ENCODE measurements around the gene MEGF6. TPM values are rescaled to one million over a fixed set of nuclear protein-coding genes. Genes with fewer than 3 reads are reported as not detected.

The MEGF6 gene
- total and polyA plus RNA-seq, 9 of the 15 experiments (the other 6 are each of a cell fraction or from before 2014, with no cell fraction given), result 0.03 to 1.7 (median 0.24) TPM; not detected in 3

DNA sequence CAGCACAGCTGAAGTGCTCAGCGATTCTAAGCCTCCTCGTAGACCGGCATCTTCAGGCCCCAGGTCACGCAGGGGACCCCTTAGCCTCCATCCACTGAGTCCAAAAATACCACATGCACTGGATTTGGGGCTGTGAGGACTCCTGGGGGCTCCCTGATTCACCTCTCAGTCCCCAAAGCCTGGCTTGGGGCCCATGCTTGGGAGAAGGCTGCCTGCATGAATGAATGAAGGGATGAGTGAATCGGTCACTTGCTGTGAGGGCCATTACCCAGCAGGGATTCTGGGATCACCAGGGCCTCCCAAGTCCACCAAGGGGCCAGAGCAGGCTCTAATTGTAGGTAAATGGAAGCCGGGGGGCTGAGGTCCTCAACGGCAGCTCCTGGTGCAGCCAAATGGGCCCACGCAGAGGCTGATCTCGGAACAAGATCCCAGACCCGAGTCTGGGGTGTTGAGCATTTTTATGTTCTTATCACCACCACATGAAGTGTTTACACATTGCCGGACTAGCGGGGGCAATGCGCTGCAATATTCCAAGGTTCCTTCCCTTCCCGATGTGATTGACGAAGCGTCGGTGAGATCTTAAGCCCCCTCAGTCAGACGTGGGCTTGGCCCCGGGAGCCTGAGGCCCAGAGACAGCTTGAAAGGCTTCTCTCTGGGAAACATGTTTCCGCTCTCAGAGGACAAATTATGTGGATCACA, 170.4 kb downstream of the MEGF6 start (continued):
- TF ChIP-seq, protein P1, sequence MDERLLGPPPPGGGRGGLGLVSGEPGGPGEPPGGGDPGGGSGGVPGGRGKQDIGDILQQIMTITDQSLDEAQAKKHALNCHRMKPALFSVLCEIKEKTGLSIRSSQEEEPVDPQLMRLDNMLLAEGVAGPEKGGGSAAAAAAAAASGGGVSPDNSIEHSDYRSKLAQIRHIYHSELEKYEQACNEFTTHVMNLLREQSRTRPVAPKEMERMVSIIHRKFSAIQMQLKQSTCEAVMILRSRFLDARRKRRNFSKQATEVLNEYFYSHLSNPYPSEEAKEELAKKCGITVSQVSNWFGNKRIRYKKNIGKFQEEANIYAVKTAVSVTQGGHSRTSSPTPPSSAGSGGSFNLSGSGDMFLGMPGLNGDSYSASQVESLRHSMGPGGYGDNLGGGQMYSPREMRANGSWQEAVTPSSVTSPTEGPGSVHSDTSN (CRISPR knock-in tag; IDR thresholded peaks at IDR 0.05; ENCODE audit: low read depth), result no peak
- TF ChIP-seq, protein P1 (tag; conservative IDR thresholded peaks at IDR 0.05; ENCODE audit: low read depth), result no peak
- TF ChIP-seq, protein P2, sequence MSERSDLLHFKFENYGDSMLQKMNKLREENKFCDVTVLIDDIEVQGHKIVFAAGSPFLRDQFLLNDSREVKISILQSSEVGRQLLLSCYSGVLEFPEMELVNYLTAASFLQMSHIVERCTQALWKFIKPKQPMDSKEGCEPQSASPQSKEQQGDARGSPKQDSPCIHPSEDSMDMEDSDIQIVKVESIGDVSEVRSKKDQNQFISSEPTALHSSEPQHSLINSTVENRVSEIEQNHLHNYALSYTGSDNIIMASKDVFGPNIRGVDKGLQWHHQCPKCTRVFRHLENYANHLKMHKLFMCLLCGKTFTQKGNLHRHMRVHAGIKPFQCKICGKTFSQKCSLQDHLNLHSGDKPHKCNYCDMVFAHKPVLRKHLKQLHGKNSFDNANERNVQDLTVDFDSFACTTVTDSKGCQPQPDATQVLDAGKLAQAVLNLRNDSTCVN (CRISPR knock-in tag; IDR thresholded peaks at IDR 0.05), result no peak
- no peak for TF ChIP-seq ZNF766 (CRISPR knock-in tag; conservative IDR thresholded peaks at IDR 0.05)
- TF ChIP-seq CREBBP (IDR thresholded peaks at IDR 0.05; ENCODE audit: low read depth, low read length), result no peak

DNA sequence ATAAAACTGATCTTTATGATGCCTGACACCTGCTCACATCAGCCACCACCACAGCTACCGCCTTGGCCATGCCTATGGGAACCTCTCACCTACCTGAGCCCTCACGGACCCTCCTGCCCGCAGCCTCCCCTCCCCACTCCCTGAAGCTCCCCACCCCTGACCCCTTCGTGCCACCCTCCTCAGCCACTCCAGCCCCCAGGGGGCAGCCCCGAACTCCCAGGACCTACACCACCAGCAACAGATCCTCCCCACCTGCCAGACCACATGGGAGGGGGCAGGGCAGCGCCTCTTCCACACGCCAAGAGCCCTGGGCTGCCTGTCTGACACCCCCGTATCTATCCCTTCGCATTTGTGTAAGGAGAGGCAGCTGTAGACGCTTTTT, 171.0 kb downstream of the MEGF6 start:
- no peaks in the 10 kb centered on the region for H3K79me2 ChIP-seq (ENCODE audit: control insufficient read depth, insufficient read depth, low read length)
- H3K4me1 ChIP-seq (replicated peaks in 1 of 2; ENCODE audit: control insufficient read depth in 2 of 2, insufficient read depth in 2 of 2, low read length in 2 of 2), result peaks cover 0 to 6% of the 10 kb centered on the region in 2 experiments; a peak in 1 of 5 replicates
- no TSS peak for BruUV-seq (replicated peaks)
- POLR2A ChIA-PET, result no interaction called here
- H3K27me3 ChIP-seq (ENCODE audit: control insufficient read depth in 2 of 2, insufficient read depth in 2 of 2, low read length in 2 of 2), result peaks cover 42 to 75% of the 10 kb centered on the region in 2 experiments
- FAIRE-seq (no peak), ATAC-seq (no peak), DNase-seq (ENCODE audit: extremely low read depth in 1 of 4, low spot score in 3 of 4) (no peak)
- no peaks in the 10 kb centered on the region for H3K36me3 ChIP-seq (ENCODE audit: control insufficient read depth, insufficient read depth, low read length)
- H3K9ac ChIP-seq (ENCODE audit: insufficient read depth in 1 of 2, low read depth in 2 of 2, low read length in 2 of 2), result no peak overlapping the region
- H2AFZ ChIP-seq (ENCODE audit: low read depth, low read length), result no peak overlapping the region
- H3K9me3 ChIP-seq (replicated peaks; ENCODE audit: control insufficient read depth, insufficient read depth, low read depth, low read length), result no peaks in the 10 kb centered on the region
- WGBS (ENCODE audit: insufficient coverage, low coverage, missing lambda C conversion rate), result 0% methylated on average over 8 of the region's 10 CpGs
- CTCF ChIA-PET (ENCODE audit: low intra/inter-chr PET ratio), result no interaction called here
- intact Hi-C loops (cut with micrococcal nuclease), result no loop called here
- H3K4me3 ChIP-seq, result no peak overlapping the region
- in situ Hi-C loops (cut with MboI), result loop anchor here (5.0 kb wide), 1 partner anchor 182 kb away; no protein-coding TSS in a partner anchor
- H4K20me1 ChIP-seq (replicated peaks; ENCODE audit: control insufficient read depth, insufficient read depth, low read length), result peaks cover 3% of the 10 kb centered on the region; the same call in 1 of the 2 replicates
- H3K27ac ChIP-seq (ENCODE audit: extremely low read depth, low read depth, low read length), result no peak overlapping the region
- H3K9me1 ChIP-seq (ENCODE audit: control insufficient read depth, insufficient read depth, low read length), result no peaks in the 10 kb centered on the region
- H3K4me2 ChIP-seq (ENCODE audit: insufficient read depth, low read length), result no peak overlapping the region
- TF ChIP-seq CLOCK (CRISPR knock-in tag; IDR thresholded peaks at IDR 0.05; ENCODE audit: borderline replicate concordance) (no peak), HDAC1 (IDR thresholded peaks at IDR 0.05) (no peak), PHF21A (IDR thresholded peaks at IDR 0.05; ENCODE audit: borderline replicate concordance, low read depth) (no peak), MAZ (CRISPR knock-in tag; conservative IDR thresholded peaks at IDR 0.05 in 1 of 2, IDR thresholded peaks at IDR 0.05 in 1 of 2) (no peak)

Data from K562 (cell line).